Mucosa of descending colon (tissue), 3 donors: ENCODE data around the gene GALNTL6. TPM values are rescaled to one million over a fixed set of nuclear protein-coding genes. Genes with fewer than 3 reads are reported as not detected.

Experiments used
- ATAC-seq: fragments of 200-7000 bp; cut with Tn5 transposase; one replicate; pipeline ENCODE4 v1.9.1; 2020; ENCODE audit warnings: mild to moderate bottlenecking, moderate library complexity
- DNase-seq, 3 donors: peaks; one replicate each; pipeline ENCODE4 v3.0.0-alpha.2; 2020
- H3K36me3 ChIP-seq: fragments of 200-600 bp; one replicate; pipeline ENCODE4 v1.8.0; 2021; ENCODE audit warnings: low read depth, mild to moderate bottlenecking
- H3K4me1 ChIP-seq: fragments of 200-600 bp; one replicate; pipeline ENCODE4 v1.8.0; 2021; ENCODE audit warnings: low read depth, mild to moderate bottlenecking
- H3K4me3 ChIP-seq: fragments of 200-600 bp; one replicate; pipeline ENCODE4 v1.8.0; 2021; ENCODE audit warnings: mild to moderate bottlenecking
- H3K9me3 ChIP-seq: fragments of 200-600 bp; one replicate; pipeline ENCODE4 v1.8.0; 2021; ENCODE audit warnings: mild to moderate bottlenecking
- CTCF ChIP-seq: fragments of 200-600 bp; IDR thresholded peaks from one replicate; pipeline ENCODE4 v1.8.0; 2022; ENCODE audit warnings: antibody characterized with exemption, mild to moderate bottlenecking
- intact Hi-C, 2 donors: fragments of 100-400 bp; cut with DNase I in 1 of 2; cut with micrococcal nuclease in 1 of 2; formaldehyde crosslinking; loops; one replicate each; pipeline versions ENCODE4 v1.11.0 to v1.11.1; 2022; cut with DNase I, micrococcal nuclease
- total RNA-seq, 3 donors: library from RNA; stranded (reverse); fragmentation: NEBNext Ultra II Directional in 2 of 3; extraction: Animal tissue kit (Norgen Biotek cat#: 25700) in 2 of 3; gene quantifications; one replicate each; pipeline versions ENCODE4 v1.2.1 to v1.2.4, GENCODE V29; 2021 to 2023
- donor health status: DM: no; HTN: no; CAD: no; lungs with moderate emphysema.
- donor health status: DM: no; HTN: no; CAD: no.
- donor health status: DM: no; HTN: yes; CAD: no.

Gene GALNTL6
- total RNA-seq, 3 donors from 2014 or later: 0.12 to 0.27 (median 0.19) TPM

GRCh38 chr4:172105918-172106317, 292.7 kb downstream of the GALNTL6 start:
- H3K36me3 ChIP-seq: no peaks in the 10 kb centered on the region
- no peaks in the 10 kb centered on the region for H3K9me3 ChIP-seq
- intact Hi-C loops: no loop called here
- no peak for TF ChIP-seq CTCF
- ATAC-seq (no peak), DNase-seq (no peak)
- no peak overlapping the region for H3K4me3 ChIP-seq
- H3K4me1 ChIP-seq: no peaks in the 10 kb centered on the region

GRCh38 chr4:172109466-172109865, 296.3 kb downstream of the GALNTL6 start:
- no peak for ATAC-seq
- no peaks in the 10 kb centered on the region for H3K36me3 ChIP-seq

GRCh38 chr4:172124656-172125308, 311.6 kb downstream of the GALNTL6 start:
- DNase-seq (no peak), ATAC-seq (no peak)
- Histone ChIP-seq H3K36me3 (no peaks in the 10 kb centered on the region), H3K4me1 (no peaks in the 10 kb centered on the region), H3K4me3 (no peak overlapping the region), H3K9me3 (no peaks in the 10 kb centered on the region)
- intact Hi-C loops: no loop called here
- no peak for TF ChIP-seq CTCF

More at GRCh38 chr4:172109466-172109865, 296.3 kb downstream of the GALNTL6 start:
- Histone ChIP-seq H3K4me3 (no peak overlapping the region), H3K9me3 (no peaks in the 10 kb centered on the region), H3K4me1 (no peaks in the 10 kb centered on the region)
- no peak for TF ChIP-seq CTCF
- intact Hi-C loops: no loop called here
- no peak for DNase-seq

GRCh38 chr4:172125443-172125842, 312.2 kb downstream of the GALNTL6 start:
- Histone ChIP-seq H3K4me3 (no peak overlapping the region), H3K4me1 (no peaks in the 10 kb centered on the region), H3K9me3 (no peaks in the 10 kb centered on the region), H3K36me3 (no peaks in the 10 kb centered on the region)
- DNase-seq (no peak), ATAC-seq (no peak)
- TF ChIP-seq CTCF: no peak
- intact Hi-C loops: no loop called here

GRCh38 chr4:172127168-172127567, 314.0 kb downstream of the GALNTL6 start:
- intact Hi-C loops: no loop called here
- no peak for DNase-seq
- no peak for TF ChIP-seq CTCF
- ATAC-seq: no peak
- Histone ChIP-seq H3K4me1 (no peaks in the 10 kb centered on the region), H3K4me3 (no peak overlapping the region), H3K9me3 (no peaks in the 10 kb centered on the region), H3K36me3 (no peaks in the 10 kb centered on the region)

GRCh38 chr4:172129593-172129992, 316.4 kb downstream of the GALNTL6 start:
- no peak for ATAC-seq
- Histone ChIP-seq H3K36me3 (no peaks in the 10 kb centered on the region), H3K4me1 (no peaks in the 10 kb centered on the region), H3K4me3 (no peak overlapping the region), H3K9me3 (no peaks in the 10 kb centered on the region)
- intact Hi-C loops: no loop called here
- no peak for DNase-seq
- no peak for TF ChIP-seq CTCF
